ENCODE data around the gene S100A3.

DNA sequence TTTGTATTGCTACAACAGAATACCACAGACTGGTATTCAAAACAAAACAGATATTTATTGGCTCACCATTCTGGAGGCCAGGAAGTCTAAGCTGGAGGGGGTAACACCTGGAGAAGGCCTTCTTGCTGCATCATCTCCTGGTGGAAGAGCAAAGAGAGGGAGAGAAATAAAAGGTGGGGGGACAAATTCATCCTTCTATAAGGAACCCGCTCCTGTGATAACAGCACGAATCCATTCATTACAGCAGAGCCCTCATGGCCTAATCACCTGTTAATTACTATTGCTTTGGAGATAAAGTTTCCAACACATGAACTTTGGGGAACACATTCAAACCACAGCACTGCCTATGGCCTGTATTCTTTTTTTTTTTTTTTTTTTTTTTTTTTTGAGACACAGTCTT is 11.2 kb upstream of the S100A3 start:
- TF ChIP-seq POLR2AphosphoS5 (IDR thresholded peaks at IDR 0.05; ENCODE audit: low read depth, low read length) (no peak), SIN3A (IDR thresholded peaks at IDR 0.05; ENCODE audit: borderline replicate concordance, insufficient read depth, low read depth, low read length) (no peak), TCF7L2 (IDR thresholded peaks at IDR 0.05; ENCODE audit: low read depth, low read length) (no peak)
- TF ChIP-seq, protein P1, sequence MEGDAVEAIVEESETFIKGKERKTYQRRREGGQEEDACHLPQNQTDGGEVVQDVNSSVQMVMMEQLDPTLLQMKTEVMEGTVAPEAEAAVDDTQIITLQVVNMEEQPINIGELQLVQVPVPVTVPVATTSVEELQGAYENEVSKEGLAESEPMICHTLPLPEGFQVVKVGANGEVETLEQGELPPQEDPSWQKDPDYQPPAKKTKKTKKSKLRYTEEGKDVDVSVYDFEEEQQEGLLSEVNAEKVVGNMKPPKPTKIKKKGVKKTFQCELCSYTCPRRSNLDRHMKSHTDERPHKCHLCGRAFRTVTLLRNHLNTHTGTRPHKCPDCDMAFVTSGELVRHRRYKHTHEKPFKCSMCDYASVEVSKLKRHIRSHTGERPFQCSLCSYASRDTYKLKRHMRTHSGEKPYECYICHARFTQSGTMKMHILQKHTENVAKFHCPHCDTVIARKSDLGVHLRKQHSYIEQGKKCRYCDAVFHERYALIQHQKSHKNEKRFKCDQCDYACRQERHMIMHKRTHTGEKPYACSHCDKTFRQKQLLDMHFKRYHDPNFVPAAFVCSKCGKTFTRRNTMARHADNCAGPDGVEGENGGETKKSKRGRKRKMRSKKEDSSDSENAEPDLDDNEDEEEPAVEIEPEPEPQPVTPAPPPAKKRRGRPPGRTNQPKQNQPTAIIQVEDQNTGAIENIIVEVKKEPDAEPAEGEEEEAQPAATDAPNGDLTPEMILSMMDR (IDR thresholded peaks at IDR 0.05): no peak
- TF ChIP-seq, protein P2, sequence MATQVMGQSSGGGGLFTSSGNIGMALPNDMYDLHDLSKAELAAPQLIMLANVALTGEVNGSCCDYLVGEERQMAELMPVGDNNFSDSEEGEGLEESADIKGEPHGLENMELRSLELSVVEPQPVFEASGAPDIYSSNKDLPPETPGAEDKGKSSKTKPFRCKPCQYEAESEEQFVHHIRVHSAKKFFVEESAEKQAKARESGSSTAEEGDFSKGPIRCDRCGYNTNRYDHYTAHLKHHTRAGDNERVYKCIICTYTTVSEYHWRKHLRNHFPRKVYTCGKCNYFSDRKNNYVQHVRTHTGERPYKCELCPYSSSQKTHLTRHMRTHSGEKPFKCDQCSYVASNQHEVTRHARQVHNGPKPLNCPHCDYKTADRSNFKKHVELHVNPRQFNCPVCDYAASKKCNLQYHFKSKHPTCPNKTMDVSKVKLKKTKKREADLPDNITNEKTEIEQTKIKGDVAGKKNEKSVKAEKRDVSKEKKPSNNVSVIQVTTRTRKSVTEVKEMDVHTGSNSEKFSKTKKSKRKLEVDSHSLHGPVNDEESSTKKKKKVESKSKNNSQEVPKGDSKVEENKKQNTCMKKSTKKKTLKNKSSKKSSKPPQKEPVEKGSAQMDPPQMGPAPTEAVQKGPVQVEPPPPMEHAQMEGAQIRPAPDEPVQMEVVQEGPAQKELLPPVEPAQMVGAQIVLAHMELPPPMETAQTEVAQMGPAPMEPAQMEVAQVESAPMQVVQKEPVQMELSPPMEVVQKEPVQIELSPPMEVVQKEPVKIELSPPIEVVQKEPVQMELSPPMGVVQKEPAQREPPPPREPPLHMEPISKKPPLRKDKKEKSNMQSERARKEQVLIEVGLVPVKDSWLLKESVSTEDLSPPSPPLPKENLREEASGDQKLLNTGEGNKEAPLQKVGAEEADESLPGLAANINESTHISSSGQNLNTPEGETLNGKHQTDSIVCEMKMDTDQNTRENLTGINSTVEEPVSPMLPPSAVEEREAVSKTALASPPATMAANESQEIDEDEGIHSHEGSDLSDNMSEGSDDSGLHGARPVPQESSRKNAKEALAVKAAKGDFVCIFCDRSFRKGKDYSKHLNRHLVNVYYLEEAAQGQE (IDR thresholded peaks at IDR 0.05; ENCODE audit: insufficient read depth in 1 of 2, low read depth in 2 of 2, low read length in 1 of 2): no peak
